ENCODE results near the gene NEU4.
A peak's percentile ranks its signal among the peaks of the same experiment; 100 is the strongest.

Gene NEU4

GRCh38 chr2:241853651-241854341 lies 44.8 kb downstream of the NEU4 start:
- no peak for DNase-seq

GRCh38 chr2:241854342-241855244 lies 45.6 kb downstream of the NEU4 start:
- DNase-seq, result no peak

GRCh38 chr2:241855245-241855887 lies 46.4 kb downstream of the NEU4 start:
- DNase-seq, result no peak

GRCh38 chr2:241855888-241856422 lies 47.0 kb downstream of the NEU4 start:
- no peak for DNase-seq

GRCh38 chr2:241857041-241857541 lies 48.1 kb downstream of the NEU4 start:
- DNase-seq, result no peak

- DNase-seq, result no peak
Measured at GRCh38 chr2:241857572-241858121, 48.7 kb downstream of the NEU4 start.

- peak; percentile 13 to 64 (median 47) for DNase-seq
Measured at GRCh38 chr2:241858206-241859016, 49.4 kb downstream of the NEU4 start, which contains the start of gene PDCD1. Gene PDCD1, minus strand, starts transcription at chr2:241858894. Its CDS starts 56 bp downstream, at chr2:241858838.

GRCh38 chr2:241859017-241859435 lies 50.0 kb downstream of the NEU4 start:
- peak in 1 of 5 experiments; percentile 8 for DNase-seq

GRCh38 chr2:241859436-241860183 lies 50.6 kb downstream of the NEU4 start:
- DNase-seq, result peak in 3 of 5 experiments; percentile 17 to 54 (median 46)

GRCh38 chr2:241860184-241861078 lies 51.4 kb downstream of the NEU4 start:
- DNase-seq, result no peak

GRCh38 chr2:241861264-241861663 lies 52.3 kb downstream of the NEU4 start:
- no peak for DNase-seq

GRCh38 chr2:241862093-241862492 lies 53.1 kb downstream of the NEU4 start:
- DNase-seq, result no peak

GRCh38 chr2:241862775-241863535 lies 54.0 kb downstream of the NEU4 start:
- DNase-seq, result no peak

- DNase-seq, result peak in 2 of 5 experiments; percentile 50 to 75
Measured at GRCh38 chr2:241863536-241863954, 54.6 kb downstream of the NEU4 start.

GRCh38 chr2:241864168-241864849 lies 55.3 kb downstream of the NEU4 start:
- peak in 1 of 5 experiments; percentile 42 for DNase-seq

GRCh38 chr2:241864850-241865213 lies 55.8 kb downstream of the NEU4 start:
- DNase-seq, result no peak

GRCh38 chr2:241865416-241865956 lies 56.5 kb downstream of the NEU4 start:
- peak in 1 of 5 experiments; percentile 46 for DNase-seq

Data from T-helper 2 cell (primary cell).